A549 treated with Mapracorat at 1 μM for 4 hours (cell line): Measurements from ENCODE around the gene GSS. TPM values are rescaled to one million over a fixed set of nuclear protein-coding genes. Genes with fewer than 3 reads are reported as not detected.

ENCODE experiments used
- total RNA-seq: library from RNA; stranded (reverse); fragments of 200-300 nt; extraction: Qiagen RNA extraction; gene quantifications from 5 replicates; pipeline ENCODE4 v1.2.3, GENCODE V29; 2022

Gene GSS
- 57.5 to 59.2 TPM (median 58.4 TPM) in 5 replicates for total RNA-seq

DNA sequence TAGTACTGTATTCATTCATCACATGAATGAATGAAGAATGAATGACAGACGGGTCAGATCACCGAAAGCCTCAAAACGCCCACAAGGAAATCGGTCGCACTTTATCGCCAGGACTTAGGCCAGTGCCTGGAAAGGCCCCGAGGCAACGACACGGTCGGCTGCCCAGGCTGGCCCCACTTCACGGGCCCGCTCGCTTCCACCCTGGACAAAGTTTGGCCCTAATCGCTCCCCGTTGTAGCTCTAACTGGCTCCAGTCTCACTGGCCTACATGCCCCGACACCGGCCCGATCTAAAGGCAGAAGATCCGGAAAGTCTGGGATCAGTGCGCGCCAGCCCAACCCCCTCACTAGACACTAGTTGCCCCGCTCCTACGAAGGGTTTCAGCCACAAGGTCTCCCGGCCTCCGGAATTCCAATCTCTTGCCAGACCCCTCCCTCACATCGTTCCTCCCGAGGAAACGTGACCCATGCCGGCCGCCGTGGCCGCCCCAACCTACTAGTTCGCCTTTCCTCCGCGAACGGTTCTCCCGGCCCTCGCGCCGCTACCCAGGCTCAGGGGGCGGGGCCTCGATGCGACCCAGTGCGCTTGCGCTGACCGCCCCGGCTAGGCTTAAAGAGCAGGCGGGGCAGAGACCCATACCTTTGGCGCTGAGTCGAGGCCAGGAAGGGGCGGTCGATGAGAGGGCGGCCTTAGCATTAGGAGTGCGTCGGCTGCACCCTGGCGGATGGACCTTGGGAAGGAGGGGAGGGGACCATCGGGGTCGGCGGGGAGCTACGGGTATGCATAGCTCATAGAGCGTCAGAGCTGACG, at the start of gene GSS, which contains the start of gene MYH7B:
Gene GSS, minus strand, starts transcription at position 576 of the 810 bp plus-strand sequence. CDS start 3,954 bp downstream, outside the sequence.
Gene MYH7B, plus strand, starts transcription at position 638 of the 810 bp plus-strand sequence. CDS start 22,138 bp downstream, outside the sequence.

Other genes starting within 250 kb of the GSS start
- gene NCOA6, start 130.2 kb downstream of the GSS start, total RNA-seq: 18.4 to 21.7 TPM (median 19.9 TPM) in 5 replicates
- gene GGT7, start 83.0 kb downstream of the GSS start, total RNA-seq: 6.6 to 8.5 TPM (median 7.1 TPM) in 5 replicates
- 8.7 to 11.2 TPM (median 9.1 TPM) in 5 replicates for gene ACSS2, start 79.2 kb downstream of the GSS start, total RNA-seq
- gene MYH7B, start 62 bp upstream of the GSS start, total RNA-seq: 0.05 to 0.22 TPM (median 0.12 TPM) in 4 of 5 replicates, not detected in the other
- 50.6 to 63.3 TPM (median 59.3 TPM) in 5 replicates for gene TRPC4AP, start 137.0 kb upstream of the GSS start, total RNA-seq
- 49.7 to 55.3 TPM (median 54.3 TPM) in 5 replicates for gene EDEM2, start 191.5 kb upstream of the GSS start, total RNA-seq
- gene PROCR, start 216.3 kb upstream of the GSS start, total RNA-seq: 104 to 149 TPM (median 141 TPM) in 5 replicates